ENCODE results near the gene WDFY4.

GRCh38 chr10:48700071-48700470, 15.4 kb downstream of the WDFY4 start:
- TF ChIP-seq CTCF (IDR thresholded peaks at IDR 0.05; ENCODE audit: extremely low read depth in 1 of 2, insufficient read depth in 1 of 2, low read depth in 1 of 2, low read length in 2 of 2) (no peak), MAX (IDR thresholded peaks at IDR 0.05; ENCODE audit: insufficient read depth, insufficient read length) (no peak), POLR2AphosphoS5 (IDR thresholded peaks at IDR 0.05; ENCODE audit: insufficient read depth, low read depth, low read length) (no peak), POLR2A (IDR thresholded peaks at IDR 0.05; ENCODE audit: low read depth, low read length) (no peak), MYC (IDR thresholded peaks at IDR 0.05; ENCODE audit: low read depth, low read length) (no peak), EZH2 (IDR thresholded peaks at IDR 0.05; ENCODE audit: borderline replicate concordance, low read depth, low read length, severe bottlenecking) (no peak), JUN (IDR thresholded peaks at IDR 0.05; ENCODE audit: borderline replicate concordance, insufficient read depth, insufficient read length, low read depth) (no peak), GATA2 (IDR thresholded peaks at IDR 0.05; ENCODE audit: insufficient read depth, insufficient read length, low read depth, low read length) (no peak)
